IMR-90 (cell line): ENCODE data around the gene UFC1. TPM values are rescaled to one million over a fixed set of nuclear protein-coding genes. Genes with fewer than 3 reads are reported as not detected.

ENCODE experiments used
- ATAC-seq: fragments of 200-7000 bp; cut with Tn5 transposase; 2 replicates; pipeline ENCODE4 v1.9.1; 2020; ENCODE audit warnings: low read depth, mild to moderate bottlenecking, moderate library complexity
- BruUV-seq: library from RNA; stranded (reverse); fragments of 400-500 nt; replicated peaks from 2 replicates; lab custom pipeline; 2021; lab: Mats Ljungman, UMichigan
- CTCF ChIA-PET: fragments of 300-600 bp; formaldehyde crosslinking; extraction: SDS; loops from one replicate; lab custom pipeline; 2021; ENCODE audit warnings: antibody characterized with exemption; lab: Yijun Ruan, JAX
- POLR2A ChIA-PET: fragments of 300-600 bp; sonication (Branson Sonifier 250); formaldehyde crosslinking; loops from one replicate; lab custom pipeline; 2022; ENCODE audit warnings: antibody characterized with exemption; ENCODE audit not compliant: unreplicated experiment; lab: Charles Lee
- DNase-seq: peaks from one replicate; pipeline ENCODE4 v3.0.0; 2013
- H2AFZ ChIP-seq: replicated peaks from 2 replicates; pipeline ENCODE3; 2013; ENCODE audit warnings: low read length, mild to moderate bottlenecking; ENCODE audit not compliant: poor library complexity
- H2AK5ac ChIP-seq: 2 replicates; pipeline ENCODE4 v1.6.1; 2013; ENCODE audit warnings: low read depth, low read length, inconsistent platforms
- H2AK9ac ChIP-seq: replicated peaks from 2 replicates; pipeline ENCODE3; 2013; ENCODE audit warnings: mild to moderate bottlenecking, low read depth, low read length, moderate library complexity; ENCODE audit not compliant: poor library complexity
- H2BK120ac ChIP-seq: 2 replicates; pipeline ENCODE4 v1.6.1; 2013; ENCODE audit warnings: low read depth, low read length, inconsistent platforms
- H2BK15ac ChIP-seq: 3 replicates; pipeline ENCODE4 v1.6.1; 2013; ENCODE audit warnings: low read depth, low read length, inconsistent platforms
- H2BK20ac ChIP-seq: 2 replicates; pipeline ENCODE4 v1.6.1; 2013; ENCODE audit warnings: low read depth, mild to moderate bottlenecking, inconsistent platforms, low read length, moderate library complexity
- H2BK5ac ChIP-seq: 2 replicates; pipeline ENCODE4 v1.6.1; 2013; ENCODE audit warnings: mild to moderate bottlenecking, low read depth, low read length, inconsistent platforms; ENCODE audit not compliant: poor library complexity, severe bottlenecking
- H3K14ac ChIP-seq: replicated peaks from 2 replicates; pipeline ENCODE4 v1.6.1; 2013; ENCODE audit warnings: low read depth, low read length, inconsistent platforms
- H3K18ac ChIP-seq: 2 replicates; pipeline ENCODE4 v1.6.1; 2013; ENCODE audit warnings: low read depth, low read length, control low read depth
- H3K23ac ChIP-seq: 2 replicates; pipeline ENCODE4 v1.6.1; 2013; ENCODE audit warnings: low read depth, low read length, inconsistent platforms
- H3K27ac ChIP-seq: 2 replicates; pipeline ENCODE4 v1.5.1; 2013; ENCODE audit warnings: mild to moderate bottlenecking, control low read depth, low read length; ENCODE audit not compliant: insufficient read depth
- H3K27me3 ChIP-seq: 2 replicates; pipeline ENCODE4 v1.6.1; 2013; ENCODE audit warnings: low read length; ENCODE audit not compliant: control insufficient read depth, insufficient read depth
- H3K36me3 ChIP-seq: 2 replicates; pipeline ENCODE4 v1.6.1; 2013; ENCODE audit warnings: low read length, mixed read lengths; ENCODE audit not compliant: control insufficient read depth, insufficient read depth
- H3K4ac ChIP-seq: 2 replicates; pipeline ENCODE4 v1.6.1; 2013; ENCODE audit warnings: low read depth, low read length, inconsistent platforms
- H3K4me1 ChIP-seq: 2 replicates; pipeline ENCODE4 v1.6.1; 2013; ENCODE audit warnings: low read length, mixed read lengths; ENCODE audit not compliant: control insufficient read depth, insufficient read depth
- H3K4me2 ChIP-seq: 2 replicates; pipeline ENCODE4 v1.6.1; 2013; ENCODE audit warnings: low read depth, mild to moderate bottlenecking, control low read depth, low read length, moderate library complexity
- H3K4me3 ChIP-seq: 2 replicates; pipeline ENCODE4 v1.5.1; 2013; ENCODE audit warnings: low read depth, mild to moderate bottlenecking, control low read depth, low read length, moderate library complexity; ENCODE audit not compliant: insufficient read depth
- H3K56ac ChIP-seq: 2 replicates; pipeline ENCODE4 v1.6.1; 2013; ENCODE audit warnings: low read length, inconsistent platforms; ENCODE audit not compliant: insufficient read depth; ENCODE audit errors: extremely low read depth
- H3K79me1 ChIP-seq, 2 experiments: 2 replicates each; pipeline ENCODE4 v1.6.1; 2013; ENCODE audit warnings: low read length in 2 of 2, inconsistent platforms in 1 of 2, low read depth in 1 of 2
- H3K9ac ChIP-seq: 2 replicates; pipeline ENCODE4 v1.6.1; 2013; ENCODE audit warnings: low read depth, low read length, control low read depth
- H3K9me1 ChIP-seq: 2 replicates; pipeline ENCODE4 v1.6.1; 2013; ENCODE audit warnings: low read length, inconsistent platforms; ENCODE audit not compliant: insufficient read depth
- H3K9me3 ChIP-seq: 2 replicates; pipeline ENCODE4 v1.6.1; 2013; ENCODE audit warnings: low read length; ENCODE audit not compliant: control insufficient read depth, insufficient read depth
- H4K20me1 ChIP-seq: 2 replicates; pipeline ENCODE4 v1.6.1; 2013; ENCODE audit warnings: low read length, inconsistent platforms; ENCODE audit not compliant: insufficient read depth
- H4K5ac ChIP-seq: 2 replicates; pipeline ENCODE4 v1.6.1; 2013; ENCODE audit warnings: mild to moderate bottlenecking, low read depth, low read length, control low read depth
- H4K8ac ChIP-seq, 2 experiments: 2 replicates each; pipeline ENCODE4 v1.6.1; 2013; ENCODE audit warnings: low read depth in 2 of 2, low read length in 2 of 2, control low read depth in 1 of 2, inconsistent platforms in 1 of 2
- H4K91ac ChIP-seq: 2 replicates; pipeline ENCODE4 v1.6.1; 2013; ENCODE audit warnings: low read depth, low read length, inconsistent platforms; ENCODE audit not compliant: insufficient read depth
- BHLHE40 ChIP-seq: fragments of 150-350 bp; IDR thresholded peaks from 2 replicates; pipeline ENCODE4 v1.6.1; 2016; ENCODE audit warnings: mild to moderate bottlenecking, low read depth, low read length
- CEBPB ChIP-seq: IDR thresholded peaks from 2 replicates; pipeline ENCODE4 v1.6.1; 2012; ENCODE audit warnings: low read depth, low read length, improper control_type of control experiment
- CHD1 ChIP-seq: IDR thresholded peaks from 2 replicates; pipeline ENCODE4 v1.6.1; 2012; ENCODE audit warnings: low read depth, low read length, improper control_type of control experiment
- CTCF ChIP-seq: conservative IDR thresholded peaks from 2 replicates; pipeline ENCODE4 v1.5.1; 2012; ENCODE audit warnings: mild to moderate bottlenecking, low read depth, low read length, improper control_type of control experiment
- ELK1 ChIP-seq: fragments of 150-350 bp; IDR thresholded peaks from 2 replicates; pipeline ENCODE4 v1.6.1; 2016; ENCODE audit warnings: low read depth, mild to moderate bottlenecking, low read length, moderate library complexity, borderline replicate concordance
- FOS ChIP-seq: fragments of 150-350 bp; IDR thresholded peaks from 2 replicates; pipeline ENCODE4 v1.6.1; 2016; ENCODE audit warnings: low read depth, low read length
- MAFK ChIP-seq: IDR thresholded peaks from 2 replicates; pipeline ENCODE4 v1.6.1; 2012; ENCODE audit warnings: low read depth, low read length, improper control_type of control experiment
- MAZ ChIP-seq: IDR thresholded peaks from 2 replicates; pipeline ENCODE4 v1.6.1; 2012; ENCODE audit warnings: low read depth, mild to moderate bottlenecking, low read length, improper control_type of control experiment, moderate library complexity, borderline replicate concordance
- NFE2L2 ChIP-seq: fragments of 150-350 bp; IDR thresholded peaks from 2 replicates; pipeline ENCODE4 v1.6.1; 2016; ENCODE audit warnings: low read depth, mild to moderate bottlenecking, low read length
- RAD21 ChIP-seq: IDR thresholded peaks from 2 replicates; pipeline ENCODE4 v1.6.1; 2012; ENCODE audit warnings: low read length, improper control_type of control experiment
- RCOR1 ChIP-seq: IDR thresholded peaks from 2 replicates; pipeline ENCODE4 v1.6.1; 2012; ENCODE audit warnings: mild to moderate bottlenecking, low read length, improper control_type of control experiment; ENCODE audit not compliant: insufficient replicate concordance
- RFX5 ChIP-seq: IDR thresholded peaks from 2 replicates; pipeline ENCODE4 v1.8.0; 2012; ENCODE audit warnings: low read depth, mild to moderate bottlenecking, low read length, moderate library complexity
- SMC3 ChIP-seq: fragments of 150-350 bp; IDR thresholded peaks from 2 replicates; pipeline ENCODE4 v1.6.1; 2016; ENCODE audit warnings: low read depth, mild to moderate bottlenecking, antibody characterized with exemption, low read length, moderate library complexity
- USF2 ChIP-seq: fragments of 150-350 bp; IDR thresholded peaks from 2 replicates; pipeline ENCODE4 v1.6.1; 2017; ENCODE audit warnings: mild to moderate bottlenecking, antibody characterized with exemption, low read length, low read depth
- WGBS, 2 experiments: methylation state at CpG; one replicate each; pipeline versions ENCODE4 v1.1.5 to v1.1.7; 2013; ENCODE audit warnings: missing lambda C conversion rate in 2 of 2; ENCODE audit not compliant: insufficient read length in 1 of 2; ENCODE audit errors: extremely low coverage in 2 of 2; 5-methylcytosine and 5-hydroxymethylcytosine counted together
- dilution Hi-C: fragments of 300-500 bp; cut with HindIII; formaldehyde crosslinking; loops from one replicate; pipeline ENCODE4 v1.14.3; 2018; ENCODE audit warnings: low sequenced_read_pairs; ENCODE audit not compliant: unreplicated experiment
- in situ Hi-C: fragments of 300-500 bp; cut with MboI; formaldehyde crosslinking; loops from 3 replicates; pipeline ENCODE4 v1.14.3; 2019; ENCODE audit warnings: low sequenced_read_pairs, inconsistent platforms, mixed read lengths
- intact Hi-C: fragments of 100-400 bp; cut with micrococcal nuclease; formaldehyde crosslinking; loops from 2 replicates; pipeline ENCODE4 v1.10.0; 2022
- polyA plus RNA-seq, 3 experiments: library from polyadenylated mRNA; depleted of rRNA; stranded (reverse); fragments of >200 nt; gene quantifications; 2 replicates each; pipeline ENCODE4 v1.2.3, GENCODE V29; 2012; ENCODE audit warnings: low replicate concordance in 1 of 3
- total RNA-seq: library from RNA; depleted of rRNA; stranded (reverse); fragments of >200 nt; gene quantifications from 2 replicates; pipeline ENCODE4 v1.2.3, GENCODE V29; 2012

The UFC1 gene
- total and polyA plus RNA-seq, 2 of the 4 experiments (the other 2 are of a cell fraction) = 134 to 140 TPM

- in situ Hi-C loops = no loop called here
- Histone ChIP-seq H3K4me3 (no peak overlapping the region), H3K18ac (no peak overlapping the region), H3K27ac (no peak overlapping the region), H4K20me1 (no peaks in the 10 kb centered on the region), H3K9me1 (0 out of 2 replicates have a peak, but pooled peaks cover 6% of the 10 kb centered on the region), H3K4me2 (no peak overlapping the region), H3K4ac (peak overlapping the region; percentile 29; the same call in 1 of the 2 replicates), H3K56ac (no peak overlapping the region), H4K91ac (no peak overlapping the region), H4K8ac (peak overlapping the region in 1 of 2 experiments; percentile 57; a peak in 2 of 4 replicates), H2BK20ac (no peak overlapping the region), H2AK5ac (no peak overlapping the region), H2BK15ac (no peak overlapping the region), H3K4me1 (peaks cover 3% of the 10 kb centered on the region), H3K9ac (no peak overlapping the region), H3K27me3 (no peaks in the 10 kb centered on the region), H3K36me3 (no peaks in the 10 kb centered on the region), H4K5ac (no peak overlapping the region), H2AK9ac (peak overlapping the region; percentile 23), H3K79me1 (no peaks in the 10 kb centered on the region), H2BK120ac (peak overlapping the region; percentile 3; the same call in 1 of the 2 replicates), H3K14ac (no peak overlapping the region; the same call in 1 of the 2 replicates), H3K9me3 (no peaks in the 10 kb centered on the region), H2BK5ac (no peak overlapping the region), H2AFZ (peak overlapping the region; percentile 47), H3K23ac (no peak overlapping the region; the same call in 1 of the 2 replicates)
- no peak for DNase-seq
- POLR2A ChIA-PET = no interaction called here
- TF ChIP-seq FOS (no peak), CTCF (no peak), RFX5 (no peak), MAZ (no peak), ELK1 (no peak), SMC3 (no peak), NFE2L2 (no peak), BHLHE40 (no peak), MAFK (no peak), RCOR1 (no peak), CEBPB (no peak), CHD1 (no peak), RAD21 (no peak), USF2 (no peak)
- WGBS, 2 experiments = no CpG with 5 or more reads among the region's 2 CpGs
- CTCF ChIA-PET = no interaction called here
- intact Hi-C loops = no loop called here
- no TSS peak for BruUV-seq
- ATAC-seq = no peak
- dilution Hi-C loops = no loop called here
Observed at GRCh38 chr1:161185732-161186311, 32.0 kb downstream of the UFC1 start.
